GM19043 (cell line): ENCODE data around the gene POLD3.
"Not testable (repeated sequence)": the region's sequence is repeated elsewhere in the genome, so short reads cannot be mapped to it uniquely, and the experiment has no call there.

Source experiments
- ATAC-seq: cut with Tn5 transposase; IDR thresholded peaks from one replicate; pipeline ENCODE4 v1.9.1; 2021; ENCODE audit warnings: low read depth; ENCODE audit not compliant: unreplicated experiment

The POLD3 gene

GRCh38 chr11:74633406-74634393 is 41.3 kb downstream of the POLD3 start:
- no peak for ATAC-seq

DNA sequence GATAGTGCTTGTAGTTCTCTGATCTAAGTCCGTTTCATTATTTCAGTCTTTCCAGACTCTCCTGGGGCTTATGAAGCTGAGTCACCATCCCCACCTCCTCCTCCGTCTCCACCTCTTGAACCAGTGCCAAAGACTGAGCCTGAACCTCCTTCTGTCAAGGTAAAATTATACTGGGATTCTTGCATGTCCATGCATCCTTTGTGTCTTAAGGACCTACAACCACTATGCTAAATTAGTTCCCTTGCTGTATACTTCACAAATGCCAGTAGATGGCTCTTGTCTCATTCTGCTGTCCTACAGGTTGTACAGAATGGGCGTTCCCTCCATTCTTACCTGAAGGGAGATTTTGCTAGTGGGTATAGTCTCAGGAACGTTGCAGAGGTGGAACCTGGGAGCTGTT is 42.2 kb downstream of the POLD3 start:
- no peak for ATAC-seq

DNA sequence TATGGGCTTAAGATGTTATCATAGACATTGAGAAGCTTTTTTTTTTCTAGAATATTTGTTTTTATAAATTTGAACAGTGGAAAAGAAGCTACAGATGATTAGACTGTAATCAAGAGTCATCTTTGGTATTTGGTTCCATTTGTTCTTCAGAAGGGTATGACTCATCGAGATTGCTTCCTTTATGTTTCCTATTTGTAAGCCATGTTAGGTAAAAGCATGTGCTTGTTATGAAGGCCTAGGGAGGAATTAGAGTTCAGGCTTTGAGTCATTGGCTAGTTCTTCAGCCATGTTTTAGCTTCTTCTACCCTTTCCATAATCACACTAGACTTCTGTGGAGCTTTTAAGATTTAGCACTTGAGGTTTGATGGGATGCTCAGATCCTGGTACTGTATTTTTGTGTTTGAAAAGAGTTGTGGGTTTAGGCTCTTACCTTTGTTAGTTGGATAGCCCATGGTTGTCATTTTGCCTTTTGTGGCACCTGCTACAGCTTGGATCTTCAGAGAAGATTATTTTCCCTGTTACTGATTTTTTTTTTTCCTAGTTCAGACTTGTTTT is 44.3 kb downstream of the POLD3 start:
- no peak for ATAC-seq

DNA sequence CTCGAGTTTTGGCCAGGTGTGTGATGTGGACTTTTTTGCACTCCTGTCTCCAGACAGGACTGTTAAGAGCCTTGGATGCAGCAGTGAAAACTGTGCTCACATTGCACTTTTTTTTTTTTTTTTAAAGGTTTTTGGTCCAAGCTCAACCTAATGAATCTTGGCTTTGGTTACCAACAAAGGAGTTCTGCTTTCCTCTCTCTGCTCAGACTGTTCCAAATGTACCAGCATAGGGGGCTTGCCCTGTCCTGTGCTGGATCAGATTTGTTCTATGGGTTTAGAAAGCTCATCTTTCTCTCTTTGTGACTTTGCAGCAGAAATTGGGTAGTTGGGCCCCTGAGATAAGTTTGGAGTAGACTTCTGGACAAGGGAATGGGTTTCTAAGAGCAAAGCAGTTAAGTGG is 45.3 kb downstream of the POLD3 start:
- no peak for ATAC-seq

DNA sequence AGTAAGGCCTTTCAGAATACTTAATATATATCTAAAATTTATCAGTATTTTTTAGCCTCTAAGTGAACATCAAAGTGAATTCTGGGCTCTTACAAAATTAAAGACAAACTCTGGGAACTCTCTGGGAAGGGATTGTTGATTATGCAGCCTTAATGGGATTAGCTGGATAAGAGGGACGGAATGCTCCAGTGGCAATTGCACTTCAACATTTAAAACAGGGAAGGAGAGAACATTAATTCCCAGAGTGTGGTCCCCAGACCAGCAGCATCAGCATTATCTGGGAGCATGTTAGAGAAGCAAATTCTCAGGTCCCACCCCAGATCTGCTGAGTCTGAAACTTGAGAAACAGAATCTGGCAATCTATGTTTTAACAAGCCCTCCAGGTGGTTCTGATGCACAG is 46.5 kb downstream of the POLD3 start:
- ATAC-seq, result no peak

- no peak for ATAC-seq
These were observed 47.2 kb downstream of the POLD3 start for GRCh38 chr11:74639533-74639932.

GRCh38 chr11:74641289-74641688 is 48.9 kb downstream of the POLD3 start:
- no peak for ATAC-seq

DNA sequence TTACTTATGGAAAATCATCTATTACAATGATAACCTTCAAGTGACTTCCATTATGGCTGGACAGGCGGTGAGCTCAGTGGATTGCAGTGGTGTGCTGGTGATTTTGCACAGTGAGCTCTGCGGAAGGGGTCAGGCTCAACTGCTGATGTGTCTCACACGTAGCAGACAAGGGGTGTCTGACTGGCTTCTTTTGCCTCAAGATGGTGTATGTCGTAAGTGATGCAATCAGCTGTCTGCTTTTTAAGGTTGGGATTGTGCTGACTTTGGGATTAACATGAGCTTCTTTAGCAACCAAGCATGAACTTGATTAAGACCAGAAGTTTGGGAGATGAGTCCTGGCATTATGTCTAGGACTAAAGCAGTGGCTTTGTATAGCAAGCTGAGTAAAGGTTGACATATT is 49.5 kb downstream of the POLD3 start:
- ATAC-seq, result no peak

- no peak for ATAC-seq
These were observed 50.5 kb downstream of the POLD3 start for GRCh38 chr11:74642912-74643311.

DNA sequence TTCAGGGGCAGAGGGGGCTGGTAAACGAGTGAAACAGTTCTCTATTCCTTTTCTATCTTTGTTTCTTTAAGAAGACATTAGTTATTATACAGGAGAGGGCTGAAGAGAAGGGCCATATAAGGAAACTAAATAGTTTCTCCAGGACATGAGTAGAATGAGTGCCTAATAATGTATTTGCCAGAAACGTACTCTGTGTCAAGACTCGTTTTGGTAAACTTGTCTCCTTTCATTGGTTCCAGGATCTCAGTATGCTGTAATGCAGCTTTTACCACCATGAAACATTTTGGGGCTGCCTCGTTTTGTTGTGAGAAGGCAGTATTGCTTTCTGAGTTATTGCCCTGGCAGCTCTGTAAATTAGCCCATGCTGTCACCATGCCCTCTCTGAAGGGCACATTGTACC is 51.7 kb downstream of the POLD3 start:
- no peak for ATAC-seq

GRCh38 chr11:74646215-74646614 is 53.8 kb downstream of the POLD3 start:
- no peak for ATAC-seq

DNA sequence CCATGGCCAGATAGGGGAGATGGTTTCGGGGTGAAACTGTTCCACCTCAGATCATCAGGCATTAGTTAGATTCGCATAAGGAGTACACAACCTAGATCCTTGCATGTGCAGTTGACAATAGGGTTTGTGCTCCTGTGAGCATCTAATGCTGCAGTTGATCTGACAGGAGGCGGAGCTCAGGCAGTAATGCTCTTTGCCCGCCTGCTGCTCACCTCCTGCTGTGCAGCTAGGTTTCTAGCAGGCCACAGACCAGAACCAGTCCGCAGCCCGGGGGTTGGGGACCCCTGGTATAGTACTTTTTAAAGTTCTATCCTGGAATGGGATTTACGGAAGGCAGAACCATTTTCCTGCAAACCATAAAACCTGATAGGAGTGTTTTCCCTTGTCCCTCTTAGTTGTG is 54.6 kb downstream of the POLD3 start:
- no peak for ATAC-seq

DNA sequence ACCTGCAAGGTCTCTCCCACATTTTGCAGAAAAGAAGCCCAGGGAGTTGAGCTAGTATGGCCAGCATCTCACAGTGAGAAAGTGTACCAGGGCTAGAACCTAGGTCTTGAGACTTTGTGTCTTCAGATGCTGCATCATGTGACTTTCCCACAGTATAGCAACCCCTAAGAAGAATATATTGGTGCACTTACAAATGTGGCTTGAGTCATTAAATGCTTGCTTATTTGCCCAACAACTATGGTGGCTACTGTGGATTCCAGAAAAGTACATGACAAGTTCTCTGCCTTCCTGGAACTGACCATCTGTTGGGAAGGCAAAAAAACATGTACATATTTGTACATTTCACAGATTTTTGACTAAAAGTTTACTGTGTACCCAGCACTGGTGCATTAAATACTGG is 55.0 kb downstream of the POLD3 start:
- no peak for ATAC-seq

DNA sequence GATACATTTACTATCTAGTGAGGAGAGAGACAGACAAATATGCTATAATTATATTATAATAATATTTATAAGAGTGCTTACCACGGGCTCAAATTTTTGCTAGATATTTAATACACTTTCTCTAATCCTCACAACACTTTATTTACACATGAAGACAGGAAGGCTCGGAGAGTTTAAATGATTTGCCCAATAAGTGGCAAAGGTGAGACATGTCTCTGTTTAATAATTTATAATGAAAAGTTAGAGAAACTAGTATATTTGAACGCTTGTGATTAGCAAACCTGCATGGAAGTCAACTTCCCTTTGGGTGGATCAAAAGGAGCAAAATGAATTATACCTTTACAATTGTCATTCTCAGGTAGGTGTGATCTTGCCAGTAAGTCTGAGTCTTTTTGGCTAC is 55.4 kb downstream of the POLD3 start:
- no peak for ATAC-seq

- ATAC-seq, result no peak
These were observed 56.5 kb downstream of the POLD3 start for GRCh38 chr11:74648894-74649293.

- no peak for ATAC-seq
These were observed 58.1 kb downstream of the POLD3 start for GRCh38 chr11:74650498-74650897.

DNA sequence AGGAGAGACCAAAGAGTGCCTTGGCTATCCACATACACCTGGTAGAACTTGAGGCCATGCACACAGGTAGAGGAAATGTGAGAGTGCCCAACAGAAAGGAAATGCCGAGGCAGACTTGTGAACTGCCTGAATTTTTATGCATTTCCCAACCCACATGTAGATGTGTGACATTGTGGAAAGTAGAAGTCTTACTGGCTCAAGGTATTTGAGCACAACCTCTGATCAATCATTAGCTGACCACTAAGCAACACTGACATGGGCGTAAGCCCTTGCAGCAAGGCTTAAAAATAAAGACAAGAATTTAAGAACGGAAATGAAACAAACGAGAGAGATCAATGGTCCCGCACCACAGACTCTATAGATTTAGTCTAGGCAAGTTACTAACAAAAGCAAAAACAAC is 62.6 kb downstream of the POLD3 start:
- no peak for ATAC-seq

DNA sequence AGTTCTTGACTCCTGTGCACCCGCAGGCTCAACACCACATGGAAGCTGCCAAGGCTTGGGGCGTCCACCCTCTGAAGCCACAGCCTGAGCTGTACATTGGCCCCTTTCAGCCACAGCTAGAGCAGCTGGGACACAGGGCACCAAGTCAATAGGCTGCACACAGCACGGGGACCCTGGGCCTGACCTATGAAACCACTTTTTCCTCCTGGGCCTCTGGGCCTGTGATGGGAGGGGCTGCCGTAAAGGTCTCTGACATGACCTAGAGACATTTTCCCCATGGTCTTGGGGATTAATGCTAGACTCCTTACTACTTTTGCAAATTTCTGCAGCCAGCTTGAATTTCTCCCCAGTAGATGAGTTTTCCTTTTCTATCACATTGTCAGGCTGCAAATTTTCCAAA is 66.7 kb downstream of the POLD3 start:
- not testable (repeated sequence) for ATAC-seq

DNA sequence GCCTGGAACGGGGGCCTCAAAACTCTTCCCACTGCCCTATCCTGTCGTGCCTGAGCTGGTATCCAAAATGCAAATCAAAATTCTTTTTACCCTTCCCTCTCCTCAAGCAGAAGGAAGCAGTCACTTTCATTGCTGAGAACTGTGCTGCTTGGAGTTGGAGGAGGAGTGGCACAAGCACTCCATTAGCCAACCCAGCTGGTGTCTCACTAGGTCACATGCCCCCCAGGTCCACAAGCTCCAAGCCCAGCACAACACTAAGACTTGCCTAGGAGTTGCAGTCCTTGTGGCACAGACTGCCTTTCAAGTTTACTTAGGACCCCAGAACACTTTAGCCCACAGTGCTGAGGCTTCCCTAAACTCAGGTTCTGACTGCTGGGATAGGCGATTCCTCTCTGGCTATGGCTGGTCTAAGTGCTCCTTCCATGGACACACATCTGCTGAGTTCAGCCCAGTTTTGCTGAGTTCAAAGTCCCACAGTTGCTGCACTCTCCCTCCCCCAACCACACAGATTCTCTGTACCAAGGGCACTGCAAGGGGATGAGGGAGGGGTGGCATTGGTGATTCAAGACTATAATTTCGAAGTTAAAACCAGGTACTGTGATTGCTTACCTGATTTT is 70.2 kb downstream of the POLD3 start:
- no peak for ATAC-seq

DNA sequence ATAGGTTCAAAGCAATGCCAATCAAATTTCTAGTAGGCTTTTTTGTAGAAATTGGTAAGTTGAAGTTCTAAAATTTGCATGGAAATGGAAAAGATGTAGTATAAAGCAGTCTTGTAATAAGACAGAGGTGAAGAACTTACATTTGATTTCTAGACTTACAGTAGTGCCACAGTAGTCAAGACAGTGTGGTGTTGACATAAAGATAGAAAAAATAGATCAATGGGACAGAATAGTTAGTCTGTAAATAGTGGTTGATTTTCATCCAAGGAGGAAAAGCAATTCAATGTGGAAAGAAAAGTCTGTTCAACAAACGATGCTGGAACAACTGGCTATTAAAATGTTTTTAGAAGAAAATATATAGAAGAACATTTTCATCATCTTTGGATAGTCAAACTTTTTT is 70.9 kb downstream of the POLD3 start:
- ATAC-seq, result no peak

DNA sequence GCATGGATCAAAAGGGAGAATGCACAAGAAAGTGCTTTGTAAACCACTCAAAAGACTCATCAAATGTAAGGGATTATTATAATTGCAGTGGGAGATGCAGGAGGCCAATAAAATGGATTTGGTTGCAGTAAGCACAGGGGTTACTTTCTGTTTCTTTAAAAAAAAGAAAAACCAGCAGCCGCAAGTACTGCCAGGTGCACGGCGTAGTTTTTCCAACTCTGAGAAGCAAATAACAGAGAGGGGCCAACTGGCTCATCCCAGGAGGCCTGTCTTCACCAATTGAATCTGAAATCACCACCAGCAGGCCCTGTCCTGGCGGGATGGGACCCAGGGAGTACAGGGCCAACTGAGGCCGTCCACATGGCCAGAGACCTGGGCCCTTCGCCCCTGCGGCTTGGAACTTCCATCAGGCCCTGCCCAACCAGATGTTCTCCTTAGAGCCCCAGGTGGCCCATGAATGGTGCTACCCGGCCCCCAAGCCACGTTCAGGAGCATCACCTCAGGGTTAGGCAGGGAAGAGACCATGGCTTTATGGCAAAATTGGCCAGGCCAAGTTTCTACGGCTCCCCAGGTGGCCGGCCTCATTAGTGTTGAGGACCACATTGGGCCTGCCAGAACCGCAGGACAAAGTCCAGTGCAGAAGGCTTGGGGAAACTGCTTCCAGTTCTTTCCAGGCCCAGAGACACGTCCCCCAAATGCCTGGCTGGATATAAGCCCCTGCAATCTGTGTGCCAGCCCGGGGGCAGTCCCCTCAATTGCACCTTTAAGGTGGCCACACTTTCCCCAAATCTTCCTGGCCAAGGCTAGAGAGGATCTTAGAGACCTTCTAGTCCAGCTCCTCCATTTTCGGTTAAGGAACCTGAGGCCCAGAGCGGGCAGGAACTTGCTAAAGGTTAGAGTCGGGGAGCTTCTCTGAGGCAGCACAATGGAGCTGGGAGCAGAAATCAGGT is 77.1 kb downstream of the POLD3 start:
- no peak for ATAC-seq
